ENCODE data around the gene KIAA0232.
"Not testable (repeated sequence)": the region's sequence is repeated elsewhere in the genome, so short reads cannot be mapped to it uniquely, and the experiment has no call there.

The KIAA0232 gene

DNA sequence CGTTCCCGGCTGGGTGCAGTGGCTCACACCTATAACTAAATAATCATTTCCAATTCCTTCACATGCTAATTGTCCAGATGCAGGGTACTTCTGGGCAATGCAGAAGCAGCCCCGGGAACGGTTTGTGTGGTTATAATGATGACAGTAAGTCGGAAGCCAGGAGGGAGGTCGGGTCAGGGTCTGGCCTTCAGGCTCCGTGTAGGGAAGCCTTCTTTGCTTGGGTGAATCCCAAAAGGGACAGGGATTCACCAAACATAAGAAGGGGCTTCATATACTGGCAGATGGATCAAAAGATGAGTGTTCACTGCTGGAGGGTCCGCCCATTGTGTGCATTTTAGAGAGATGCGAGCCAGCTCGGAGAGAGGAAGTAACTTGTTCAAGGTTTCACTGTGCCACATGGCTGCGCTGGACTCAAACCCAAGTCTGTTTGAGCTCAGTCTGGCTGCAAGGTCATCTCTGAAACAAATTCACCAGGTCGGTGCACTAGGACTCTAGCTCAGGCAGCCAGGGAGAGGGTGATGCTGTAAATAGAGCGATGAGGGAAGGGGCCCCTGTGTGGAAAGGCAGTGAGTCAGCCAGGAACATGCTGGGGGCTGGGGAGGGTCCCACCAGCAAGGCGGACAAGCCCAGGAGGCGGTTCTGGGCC is 4.8 kb upstream of the KIAA0232 start:
- no peak for DNase-seq

DNA sequence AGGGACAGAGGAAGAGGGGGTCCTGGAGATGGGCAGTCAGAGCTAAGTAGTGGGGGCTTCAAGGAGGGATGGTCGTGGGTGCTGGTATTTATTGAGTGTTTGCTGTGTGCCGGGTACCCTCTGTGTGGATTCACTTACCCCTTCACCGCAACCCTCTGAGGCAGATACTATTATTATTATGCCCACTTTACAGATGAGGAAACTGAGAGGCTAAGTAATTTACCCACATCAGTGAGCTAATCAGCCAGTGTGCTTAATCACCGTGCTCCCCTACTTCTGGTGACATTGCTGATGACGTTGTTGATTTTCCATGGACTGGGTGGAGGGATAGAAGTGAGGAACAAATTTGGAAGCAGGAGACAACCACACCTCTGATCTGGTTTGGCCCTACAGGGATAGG is 4.1 kb upstream of the KIAA0232 start:
- DNase-seq = no peak

GRCh38 chr4:6779667-6780565 is 2.6 kb upstream of the KIAA0232 start:
- peak; percentile 53 for DNase-seq

DNA sequence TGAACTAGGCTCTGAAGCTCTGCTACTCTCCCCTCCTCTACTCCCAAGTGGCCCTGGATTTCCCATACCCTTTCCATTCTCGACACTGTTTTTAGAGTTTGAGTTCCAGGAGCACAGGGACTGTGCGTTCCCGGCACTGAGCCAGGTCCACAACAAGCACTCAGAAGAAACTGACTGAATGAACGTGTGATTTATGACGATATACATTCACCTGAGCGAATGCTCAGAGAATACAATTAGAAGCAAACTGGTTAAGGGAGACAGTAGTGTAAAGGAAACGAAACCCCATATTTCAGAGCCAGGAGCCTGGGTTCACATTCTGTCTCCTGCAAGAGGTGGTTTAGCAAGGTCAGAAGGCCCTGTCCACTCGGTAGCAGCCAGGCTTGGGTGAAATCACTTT is 1.4 kb upstream of the KIAA0232 start:
- no peak for DNase-seq

DNA sequence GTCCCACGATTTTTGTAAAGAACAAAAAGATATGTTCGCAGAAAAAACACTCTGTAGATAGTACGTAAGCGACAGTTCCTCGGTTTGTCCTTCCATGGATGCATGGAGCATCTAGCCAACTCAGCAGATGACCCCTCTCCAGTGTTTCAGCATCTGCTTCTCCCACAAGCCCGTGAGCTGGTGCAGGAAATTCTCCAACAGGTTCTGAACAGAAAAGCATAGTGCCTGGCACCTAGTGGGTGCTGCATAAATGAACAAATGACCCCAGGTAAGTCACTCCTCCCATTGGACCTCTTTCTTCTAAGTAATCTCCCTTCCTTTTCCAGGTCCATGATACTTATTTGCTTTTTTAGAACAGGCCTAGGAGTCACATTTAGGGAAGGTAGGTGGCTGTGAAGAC is 966 bp upstream of the KIAA0232 start:
- no peak for DNase-seq

DNA sequence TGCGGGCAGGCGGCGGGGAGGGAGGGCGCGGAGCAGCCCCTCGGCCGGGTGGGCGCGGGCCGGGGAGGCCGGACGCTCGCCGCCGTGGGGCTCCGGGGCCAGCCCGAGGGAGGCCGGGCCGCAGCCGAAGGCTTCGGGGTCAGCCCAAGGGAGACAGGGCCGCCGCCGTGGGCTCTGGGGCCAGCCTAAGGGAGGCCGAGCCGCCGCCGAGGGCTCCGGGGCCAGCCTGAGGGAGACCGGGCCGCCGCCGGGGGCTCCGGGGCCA is 251 bp downstream of the KIAA0232 start:
- DNase-seq = no peak

GRCh38 chr4:6783111-6783981 is 819 bp downstream of the KIAA0232 start:
- DNase-seq = peak; percentile 78

DNA sequence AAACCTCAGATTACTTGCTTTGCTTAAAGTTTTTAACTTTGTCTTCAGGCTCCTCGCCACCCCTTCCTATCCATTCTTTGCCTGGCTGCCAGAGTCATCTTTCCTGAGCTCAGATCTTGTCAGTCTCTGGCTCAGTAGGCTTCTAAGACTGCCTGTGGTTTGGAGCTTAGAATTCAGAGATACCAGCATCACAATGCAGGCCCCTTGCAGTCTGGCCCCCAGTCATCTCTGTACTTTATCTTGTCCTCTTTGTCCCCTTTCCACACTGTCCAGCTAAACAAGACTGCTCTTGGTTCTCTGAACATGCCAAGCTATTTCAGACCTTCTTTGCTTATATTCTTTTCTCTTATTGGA is 3.0 kb downstream of the KIAA0232 start:
- no peak for DNase-seq

- DNase-seq = no peak
Observed at GRCh38 chr4:6788123-6788522, 5.6 kb downstream of the KIAA0232 start.

GRCh38 chr4:6791245-6791644 is 8.7 kb downstream of the KIAA0232 start:
- not testable (repeated sequence) for DNase-seq

- not testable (repeated sequence) for DNase-seq
Observed at GRCh38 chr4:6791796-6792195, 9.3 kb downstream of the KIAA0232 start.

DNA sequence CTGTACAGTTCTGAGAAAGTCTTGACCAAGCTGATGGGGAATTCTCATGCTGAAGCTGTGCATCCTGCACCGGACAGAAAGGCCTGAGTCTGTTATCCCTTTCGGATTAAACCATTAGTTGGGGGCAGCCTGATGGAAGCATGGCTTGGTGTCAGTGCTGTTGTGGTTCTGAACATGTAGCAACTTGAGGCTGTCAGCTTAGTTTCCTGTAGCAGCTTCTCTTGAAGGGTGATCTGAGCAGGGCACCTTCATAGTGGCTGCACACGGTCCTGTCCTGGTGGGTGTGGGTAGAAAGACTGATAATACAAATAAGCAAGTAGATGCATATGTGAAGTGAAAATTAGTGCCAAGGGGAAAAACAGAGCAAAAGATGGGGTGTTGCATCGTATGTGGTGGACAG is 11.7 kb downstream of the KIAA0232 start:
- no peak for DNase-seq

DNA sequence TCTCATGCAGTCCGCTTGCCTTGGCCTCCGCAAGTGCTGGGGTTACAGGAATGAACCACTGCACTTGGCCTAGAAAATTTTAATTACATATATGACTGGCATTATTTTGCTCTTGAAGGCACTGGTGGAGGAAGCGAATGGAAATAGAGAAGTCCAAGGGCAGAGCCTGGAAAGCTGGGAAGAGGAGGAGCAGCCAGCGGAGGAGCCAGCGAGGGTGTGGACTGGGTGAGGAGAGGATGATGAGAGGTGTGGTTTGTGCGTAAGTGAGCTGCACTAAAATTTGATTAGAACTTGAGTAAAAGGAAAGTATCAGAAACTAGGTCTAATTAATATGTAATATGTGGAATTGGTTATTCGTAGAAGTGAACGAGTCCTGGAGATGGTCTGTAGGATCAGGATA is 13.3 kb downstream of the KIAA0232 start:
- no peak for DNase-seq

DNA sequence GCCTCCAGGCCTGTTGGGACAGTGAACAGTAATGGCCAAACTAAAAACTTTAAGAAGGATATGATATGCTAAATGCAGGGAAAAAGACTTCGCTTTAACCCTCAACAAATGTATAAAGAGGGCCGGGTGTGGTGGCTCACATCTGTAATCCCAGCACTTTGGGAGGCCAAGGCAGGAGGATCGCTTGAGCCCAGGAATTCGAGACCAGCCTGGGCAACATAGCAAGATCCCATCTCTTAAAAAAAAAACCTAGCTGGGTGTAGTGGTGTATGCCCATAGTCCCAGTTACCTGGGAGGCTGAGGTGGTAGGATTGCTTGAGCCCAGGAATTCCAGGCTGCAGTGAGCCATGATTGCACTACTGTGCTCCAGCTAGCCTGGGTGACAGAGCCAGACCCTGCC is 14.8 kb downstream of the KIAA0232 start:
- DNase-seq = not testable (repeated sequence)

DNA sequence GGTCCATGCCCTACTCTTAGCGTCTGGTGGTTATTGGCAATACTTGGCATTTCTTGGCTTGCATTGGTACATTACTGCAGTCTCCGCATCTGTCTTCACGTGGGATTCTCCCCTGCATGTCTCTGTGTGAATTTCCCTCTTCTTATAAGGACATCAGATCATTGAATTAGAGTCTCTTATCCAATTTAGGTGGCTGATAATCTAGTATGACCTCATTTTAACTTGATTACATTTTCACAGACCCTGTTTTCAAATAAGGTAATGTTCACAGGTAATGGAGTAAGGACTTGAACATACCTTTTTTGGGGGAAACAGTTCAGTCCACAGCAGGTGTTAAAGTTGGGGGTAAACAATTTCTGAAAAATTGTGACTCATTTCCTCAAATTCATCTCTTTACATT is 16.6 kb downstream of the KIAA0232 start:
- DNase-seq = no peak

DNA sequence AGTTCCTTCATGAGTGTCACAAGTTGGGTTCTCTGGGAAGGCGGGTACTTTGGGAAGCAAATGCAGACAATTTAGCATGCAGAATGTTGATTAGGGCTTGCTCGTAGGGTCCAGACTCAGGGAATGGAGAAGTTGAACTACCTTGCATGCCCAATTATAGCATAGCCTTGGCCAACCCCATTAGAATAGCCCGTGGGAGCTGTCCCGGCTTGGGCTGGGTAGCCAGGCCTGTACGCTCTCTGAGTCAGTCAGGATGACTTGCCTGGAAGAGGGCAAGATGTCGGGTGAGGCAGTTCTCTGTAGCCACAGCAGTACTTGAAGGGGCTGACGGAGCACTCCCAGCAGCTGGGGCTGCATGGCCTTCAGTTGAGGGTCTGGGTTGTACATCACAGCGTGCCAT is 19.5 kb downstream of the KIAA0232 start:
- DNase-seq = no peak

- DNase-seq = no peak
Observed at GRCh38 chr4:6802626-6803025, 20.1 kb downstream of the KIAA0232 start.

DNA sequence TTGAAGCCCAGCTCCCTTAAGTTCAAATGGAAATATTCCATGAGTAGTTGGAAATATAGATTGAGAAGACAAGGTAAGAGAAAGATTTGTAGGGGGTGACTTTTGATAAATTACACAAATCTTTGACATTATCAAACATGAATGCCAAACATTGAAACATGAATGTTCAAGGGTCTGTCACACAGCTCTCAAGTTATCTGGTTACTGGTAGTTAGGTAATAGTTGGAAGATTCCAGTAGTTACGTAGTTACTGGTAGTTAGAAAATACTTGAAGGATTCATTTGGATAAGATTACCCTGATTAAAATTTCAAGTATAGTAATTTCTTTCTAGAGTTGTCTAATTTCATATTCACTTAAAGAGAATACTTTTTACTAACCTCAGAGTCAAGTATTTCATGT is 20.7 kb downstream of the KIAA0232 start:
- no peak for DNase-seq

GRCh38 chr4:6804082-6804752 is 21.7 kb downstream of the KIAA0232 start:
- DNase-seq = no peak

- DNase-seq = no peak
Observed at GRCh38 chr4:6806924-6807626, 24.5 kb downstream of the KIAA0232 start.

GRCh38 chr4:6808259-6808658 is 25.7 kb downstream of the KIAA0232 start:
- DNase-seq = no peak

DNA sequence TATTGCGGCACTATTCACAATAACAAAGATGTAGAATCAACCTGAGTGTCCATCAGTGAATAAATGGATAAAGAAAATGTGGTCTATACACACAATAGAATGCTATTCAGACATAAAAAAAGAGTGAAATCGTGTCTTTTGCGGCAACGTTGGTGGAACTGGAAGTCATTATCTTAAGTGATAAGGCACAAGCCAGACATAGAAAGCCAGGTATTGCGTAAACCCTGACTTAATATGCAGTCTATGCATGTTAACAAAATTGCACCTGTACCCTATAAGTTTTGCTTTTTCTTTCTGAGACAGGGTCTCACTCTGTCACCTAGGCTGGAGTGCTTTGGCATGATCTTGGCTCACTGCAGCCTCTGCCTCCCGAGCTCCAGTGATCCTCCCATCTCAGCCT is 28.6 kb downstream of the KIAA0232 start:
- no peak for DNase-seq

GRCh38 chr4:6812766-6813165 is 30.2 kb downstream of the KIAA0232 start:
- DNase-seq = no peak
